ENCODE results near the gene VCP. TPM values are rescaled to one million over a fixed set of nuclear protein-coding genes. Genes with fewer than 3 reads are reported as not detected.

VCP gene
- total RNA-seq, 1 donor from 2014 or later, result 366 TPM

- Mint-ChIP-seq H3K27ac (no peak overlapping the region), H3K4me3 (ENCODE audit: low read depth) (no peak overlapping the region), H3K4me1 (ENCODE audit: low read depth) (peaks cover 20% of the 10 kb centered on the region), H3K9me3 (no peaks in the 10 kb centered on the region), H3K27me3 (ENCODE audit: low read depth) (no peaks in the 10 kb centered on the region), H3K36me3 (ENCODE audit: low read depth) (peaks cover 13% of the 10 kb centered on the region)
- intact Hi-C loops (cut with micrococcal nuclease), result no loop called here
- DNase-seq (ENCODE audit: low spot score), result no peak
Observed at GRCh38 chr9:35108946-35109575, 36.6 kb upstream of the VCP start.

GRCh38 chr9:35108461-35108860, 36.0 kb upstream of the VCP start:
- Mint-ChIP-seq H3K27ac (no peak overlapping the region), H3K4me1 (ENCODE audit: low read depth) (peaks cover 17% of the 10 kb centered on the region), H3K36me3 (ENCODE audit: low read depth) (peaks cover 13% of the 10 kb centered on the region), H3K9me3 (no peaks in the 10 kb centered on the region), H3K4me3 (ENCODE audit: low read depth) (no peak overlapping the region), H3K27me3 (ENCODE audit: low read depth) (no peaks in the 10 kb centered on the region)
- no peak for DNase-seq (ENCODE audit: low spot score)
- intact Hi-C loops (cut with micrococcal nuclease), result no loop called here

- Mint-ChIP-seq H3K27me3 (ENCODE audit: low read depth) (no peaks in the 10 kb centered on the region), H3K27ac (no peak overlapping the region), H3K4me3 (ENCODE audit: low read depth) (no peak overlapping the region), H3K9me3 (no peaks in the 10 kb centered on the region), H3K4me1 (ENCODE audit: low read depth) (peaks cover 21% of the 10 kb centered on the region), H3K36me3 (ENCODE audit: low read depth) (peaks cover 18% of the 10 kb centered on the region)
- intact Hi-C loops (cut with micrococcal nuclease), result no loop called here
- DNase-seq (ENCODE audit: low spot score), result no peak
Observed at GRCh38 chr9:35107297-35108290, 35.2 kb upstream of the VCP start.

- intact Hi-C loops (cut with micrococcal nuclease), result no loop called here
- Mint-ChIP-seq H3K4me1 (ENCODE audit: low read depth) (peaks cover 17% of the 10 kb centered on the region), H3K36me3 (ENCODE audit: low read depth) (peaks cover 28% of the 10 kb centered on the region), H3K27ac (no peak overlapping the region), H3K27me3 (ENCODE audit: low read depth) (no peaks in the 10 kb centered on the region), H3K4me3 (ENCODE audit: low read depth) (no peak overlapping the region), H3K9me3 (no peaks in the 10 kb centered on the region)
- DNase-seq (ENCODE audit: low spot score), result no peak
Observed at GRCh38 chr9:35106343-35106730, 33.9 kb upstream of the VCP start.

- Mint-ChIP-seq H3K9me3 (no peaks in the 10 kb centered on the region), H3K4me1 (ENCODE audit: low read depth) (peaks cover 18% of the 10 kb centered on the region), H3K36me3 (ENCODE audit: low read depth) (peaks cover 33% of the 10 kb centered on the region), H3K4me3 (ENCODE audit: low read depth) (no peak overlapping the region), H3K27ac (no peak overlapping the region), H3K27me3 (ENCODE audit: low read depth) (no peaks in the 10 kb centered on the region)
- no peak for DNase-seq (ENCODE audit: low spot score)
- intact Hi-C loops (cut with micrococcal nuclease), result no loop called here
Observed at GRCh38 chr9:35105571-35106342, 33.3 kb upstream of the VCP start.

GRCh38 chr9:35105126-35105525, 32.7 kb upstream of the VCP start:
- Mint-ChIP-seq H3K27me3 (ENCODE audit: low read depth) (no peaks in the 10 kb centered on the region), H3K9me3 (no peaks in the 10 kb centered on the region), H3K36me3 (ENCODE audit: low read depth) (peaks cover 40% of the 10 kb centered on the region), H3K4me1 (ENCODE audit: low read depth) (peaks cover 15% of the 10 kb centered on the region), H3K4me3 (ENCODE audit: low read depth) (no peak overlapping the region), H3K27ac (no peak overlapping the region)
- intact Hi-C loops (cut with micrococcal nuclease), result no loop called here
- no peak for DNase-seq (ENCODE audit: low spot score)

GRCh38 chr9:35104586-35104985, 32.2 kb upstream of the VCP start:
- H3K27ac Mint-ChIP-seq, result no peak overlapping the region
- no peaks in the 10 kb centered on the region for H3K27me3 Mint-ChIP-seq (ENCODE audit: low read depth)
- H3K4me3 Mint-ChIP-seq (ENCODE audit: low read depth), result no peak overlapping the region
- intact Hi-C loops (cut with micrococcal nuclease), result no loop called here
- no peaks in the 10 kb centered on the region for H3K9me3 Mint-ChIP-seq
- H3K4me1 Mint-ChIP-seq (ENCODE audit: low read depth), result peaks cover 16% of the 10 kb centered on the region
- DNase-seq (ENCODE audit: low spot score), result no peak
- H3K36me3 Mint-ChIP-seq (ENCODE audit: low read depth), result peaks cover 45% of the 10 kb centered on the region

GRCh38 chr9:35103660-35104191, 31.3 kb upstream of the VCP start:
- Mint-ChIP-seq H3K36me3 (ENCODE audit: low read depth) (peaks cover 48% of the 10 kb centered on the region), H3K27ac (peak overlapping the region; percentile 96), H3K4me1 (ENCODE audit: low read depth) (peaks cover 18% of the 10 kb centered on the region), H3K4me3 (ENCODE audit: low read depth) (peak overlapping the region; percentile 97), H3K9me3 (no peaks in the 10 kb centered on the region), H3K27me3 (ENCODE audit: low read depth) (no peaks in the 10 kb centered on the region)
- DNase-seq (ENCODE audit: low spot score), result no peak
- intact Hi-C loops (cut with micrococcal nuclease), result loop anchor here (1.0 kb wide), 4 partner anchors 8 to 629 kb away; partner anchors contain the start of genes CREB3, TLN1 and VCP

- Mint-ChIP-seq H3K4me3 (ENCODE audit: low read depth) (peak within 1 kb of the TSS; percentile 97), H3K27me3 (ENCODE audit: low read depth) (no peaks in the 10 kb centered on the region), H3K9me3 (no peaks in the 10 kb centered on the region), H3K4me1 (ENCODE audit: low read depth) (peaks cover 18% of the 10 kb centered on the region), H3K27ac (peak within 1 kb of the TSS; percentile 96), H3K36me3 (ENCODE audit: low read depth) (peaks cover 48% of the 10 kb centered on the region)
- DNase-seq (ENCODE audit: low spot score), result peak; percentile 91
- intact Hi-C loops (cut with micrococcal nuclease), result loop anchor here (1.0 kb wide), 4 partner anchors 8 to 629 kb away; partner anchors contain the start of genes CREB3, TLN1 and VCP
Observed at GRCh38 chr9:35102769-35103659, 30.6 kb upstream of the VCP start, which contains the start of gene STOML2. Gene STOML2, minus strand, starts transcription at chr9:35103131. Its CDS starts 37 bp downstream, at chr9:35103094.

- no peak for DNase-seq (ENCODE audit: low spot score)
- Mint-ChIP-seq H3K36me3 (ENCODE audit: low read depth) (peaks cover 48% of the 10 kb centered on the region), H3K4me3 (ENCODE audit: low read depth) (peak overlapping the region; percentile 97), H3K27me3 (ENCODE audit: low read depth) (no peaks in the 10 kb centered on the region), H3K27ac (peak overlapping the region; percentile 96), H3K4me1 (ENCODE audit: low read depth) (peaks cover 21% of the 10 kb centered on the region), H3K9me3 (no peaks in the 10 kb centered on the region)
- intact Hi-C loops (cut with micrococcal nuclease), result no loop called here
Observed at GRCh38 chr9:35102465-35102768, 30.0 kb upstream of the VCP start.

GRCh38 chr9:35097573-35097972, 25.1 kb upstream of the VCP start:
- peaks cover 48% of the 10 kb centered on the region for H3K36me3 Mint-ChIP-seq (ENCODE audit: low read depth)
- H3K4me1 Mint-ChIP-seq (ENCODE audit: low read depth), result peaks cover 25% of the 10 kb centered on the region
- peak overlapping the region; percentile 11 for H3K4me3 Mint-ChIP-seq (ENCODE audit: low read depth)
- no peaks in the 10 kb centered on the region for H3K9me3 Mint-ChIP-seq
- no peaks in the 10 kb centered on the region for H3K27me3 Mint-ChIP-seq (ENCODE audit: low read depth)
- intact Hi-C loops (cut with micrococcal nuclease), result loop anchor here (2.0 to 5.0 kb wide), 2 partner anchors 109 to 335 kb away; partner anchors contain the start of gene DNAJB5
- H3K27ac Mint-ChIP-seq, result no peak overlapping the region
- DNase-seq (ENCODE audit: low spot score), result no peak

All from activated T-helper 2 cell treated with anti-CD3 and anti-CD28 coated beads, Interferon-gamma antibody, Interleukin-2, Interleukin-4, amounts not matched to agents 10 μg/mL and 5 μg/mL and 100 μg/mL, durations not matched to agents 14 hours and 24 hours and 36 hours (primary cell).